Thoracic aorta (tissue), 2 donors: ENCODE results near the gene ELAVL2. TPM values are rescaled to one million over a fixed set of nuclear protein-coding genes. Genes with fewer than 3 reads are reported as not detected.

Source experiments
- ATAC-seq: fragments of 150-250 bp; one replicate; pipeline ENCODE4 v1.8.0; 2017; ENCODE audit warnings: low read depth; ENCODE audit not compliant: insufficient number of reproducible peaks, low FRiP score
- DNase-seq: peaks from one replicate; pipeline ENCODE4 v3.0.0-alpha.2; 2020; ENCODE audit warnings: low spot score
- H3K27ac ChIP-seq, 2 donors: fragments of 200-600 bp; sonication (generic); 1 replicate in 1 of 2; 2 replicates in 1 of 2; pipeline ENCODE4 v1.5.1; 2016; ENCODE audit warnings: mild to moderate bottlenecking in 2 of 2, moderate library complexity in 2 of 2
- H3K27me3 ChIP-seq: fragments of 200-600 bp; sonication (generic); replicated peaks from 2 replicates; pipeline ENCODE4 v1.6.0; 2016; ENCODE audit warnings: mild to moderate bottlenecking; ENCODE audit not compliant: insufficient read depth
- H3K36me3 ChIP-seq: fragments of 200-600 bp; sonication (generic); one replicate; pipeline ENCODE4 v1.5.1; 2016
- H3K4me1 ChIP-seq, 2 donors: fragments of 200-600 bp; sonication (generic); 1 replicate in 1 of 2; 2 replicates in 1 of 2; pipeline versions ENCODE4 v1.5.1 to v1.6.0; 2016; ENCODE audit warnings: low read depth in 2 of 2, mild to moderate bottlenecking in 1 of 2; ENCODE audit not compliant: control insufficient read depth in 1 of 2
- H3K4me3 ChIP-seq: fragments of 200-600 bp; sonication (generic); 2 replicates; pipeline ENCODE4 v1.5.1; 2016; ENCODE audit warnings: mild to moderate bottlenecking
- H3K9me3 ChIP-seq: fragments of 200-600 bp; sonication (generic); 2 replicates; pipeline ENCODE4 v1.5.1; 2016
- total RNA-seq, 2 donors: library from RNA; depleted of rRNA; stranded (reverse); fragments of >200 nt; gene quantifications; one replicate each; pipeline versions ENCODE4 v1.1.0 to v1.2.3, GENCODE V29; 2016
- TF ChIP-seq, protein P1 (sequence below): fragments of 200-600 bp; sonication (generic); IDR thresholded peaks from one replicate; pipeline ENCODE4 v1.5.1; 2019; ENCODE audit warnings: antibody characterized with exemption

The ELAVL2 gene
- total RNA-seq, 2 donors from 2014 or later = not detected

DNA sequence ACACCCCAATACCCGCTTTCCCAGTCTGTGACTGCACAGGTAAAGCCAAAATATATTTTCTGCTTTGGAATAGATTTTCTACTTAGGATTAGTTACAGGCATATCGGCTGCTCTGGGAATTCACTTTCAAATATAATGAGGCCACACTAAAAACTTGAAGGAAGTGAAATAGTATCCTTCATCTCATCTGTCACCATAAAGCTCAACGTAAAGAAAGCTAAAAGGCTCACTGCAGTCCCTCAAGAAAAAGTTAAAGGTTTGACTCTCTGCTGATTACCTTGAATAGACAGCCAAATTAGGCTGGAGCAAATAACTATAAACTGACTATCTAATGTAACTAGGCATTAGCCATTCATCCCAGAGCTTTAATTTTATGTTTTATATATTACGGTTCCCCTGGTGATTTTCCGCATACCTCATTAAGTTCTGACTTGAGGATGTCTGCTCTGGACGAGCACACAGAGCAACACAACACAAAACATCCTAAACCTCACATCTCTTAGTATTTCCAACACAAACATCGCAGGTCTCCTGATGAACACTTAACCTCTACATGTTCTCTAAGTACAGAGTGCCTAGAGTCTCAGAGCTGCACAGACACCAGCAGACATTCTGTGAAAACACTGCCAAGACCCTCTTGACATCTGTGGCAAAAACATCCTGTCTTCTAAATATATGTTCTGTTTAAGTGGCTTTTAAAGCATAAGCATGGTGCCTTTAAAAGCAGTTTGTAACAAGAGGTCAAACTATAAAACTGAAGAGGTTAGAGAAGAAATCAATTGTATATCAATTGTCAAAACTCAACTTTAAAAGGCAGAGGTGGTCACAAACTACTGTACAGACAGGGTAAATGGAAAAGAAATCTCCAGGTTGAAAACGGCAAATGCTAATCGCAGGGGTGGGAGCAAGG is 35.4 kb downstream of the ELAVL2 start:
- H3K9me3 ChIP-seq = no peaks in the 10 kb centered on the region
- H3K27ac ChIP-seq = no peak overlapping the region
- H3K4me3 ChIP-seq = no peak overlapping the region
- no peaks in the 10 kb centered on the region for H3K36me3 ChIP-seq
- no peaks in the 10 kb centered on the region for H3K27me3 ChIP-seq
- TF ChIP-seq, protein P1, sequence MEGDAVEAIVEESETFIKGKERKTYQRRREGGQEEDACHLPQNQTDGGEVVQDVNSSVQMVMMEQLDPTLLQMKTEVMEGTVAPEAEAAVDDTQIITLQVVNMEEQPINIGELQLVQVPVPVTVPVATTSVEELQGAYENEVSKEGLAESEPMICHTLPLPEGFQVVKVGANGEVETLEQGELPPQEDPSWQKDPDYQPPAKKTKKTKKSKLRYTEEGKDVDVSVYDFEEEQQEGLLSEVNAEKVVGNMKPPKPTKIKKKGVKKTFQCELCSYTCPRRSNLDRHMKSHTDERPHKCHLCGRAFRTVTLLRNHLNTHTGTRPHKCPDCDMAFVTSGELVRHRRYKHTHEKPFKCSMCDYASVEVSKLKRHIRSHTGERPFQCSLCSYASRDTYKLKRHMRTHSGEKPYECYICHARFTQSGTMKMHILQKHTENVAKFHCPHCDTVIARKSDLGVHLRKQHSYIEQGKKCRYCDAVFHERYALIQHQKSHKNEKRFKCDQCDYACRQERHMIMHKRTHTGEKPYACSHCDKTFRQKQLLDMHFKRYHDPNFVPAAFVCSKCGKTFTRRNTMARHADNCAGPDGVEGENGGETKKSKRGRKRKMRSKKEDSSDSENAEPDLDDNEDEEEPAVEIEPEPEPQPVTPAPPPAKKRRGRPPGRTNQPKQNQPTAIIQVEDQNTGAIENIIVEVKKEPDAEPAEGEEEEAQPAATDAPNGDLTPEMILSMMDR = no peak
- DNase-seq (no peak), ATAC-seq (no peak)
- H3K4me1 ChIP-seq = no peaks in the 10 kb centered on the region

- Histone ChIP-seq H3K4me3 (no peak overlapping the region), H3K27me3 (no peaks in the 10 kb centered on the region), H3K36me3 (no peaks in the 10 kb centered on the region), H3K4me1 (no peaks in the 10 kb centered on the region), H3K27ac (no peak overlapping the region), H3K9me3 (no peaks in the 10 kb centered on the region)
- ATAC-seq = no peak
- no peak for DNase-seq
- TF ChIP-seq, protein P1 = no peak
These were observed 36.3 kb downstream of the ELAVL2 start for GRCh38 chr9:23789529-23790254.

GRCh38 chr9:23784962-23785361 is 41.1 kb downstream of the ELAVL2 start:
- Histone ChIP-seq H3K27me3 (no peaks in the 10 kb centered on the region), H3K9me3 (no peaks in the 10 kb centered on the region), H3K27ac (no peak overlapping the region), H3K4me1 (no peaks in the 10 kb centered on the region), H3K4me3 (no peak overlapping the region), H3K36me3 (no peaks in the 10 kb centered on the region)
- no peak for DNase-seq
- no peak for ATAC-seq
- TF ChIP-seq, protein P1 = no peak

GRCh38 chr9:23783509-23783908 is 42.5 kb downstream of the ELAVL2 start:
- Histone ChIP-seq H3K27ac (no peak overlapping the region), H3K4me1 (no peaks in the 10 kb centered on the region), H3K9me3 (no peaks in the 10 kb centered on the region), H3K27me3 (no peaks in the 10 kb centered on the region), H3K36me3 (no peaks in the 10 kb centered on the region), H3K4me3 (no peak overlapping the region)
- ATAC-seq (no peak), DNase-seq (no peak)
- TF ChIP-seq, protein P1 = no peak

GRCh38 chr9:23779220-23779619 is 46.8 kb downstream of the ELAVL2 start:
- ATAC-seq = no peak

More at GRCh38 chr9:23779220-23779619, 46.8 kb downstream of the ELAVL2 start:
- H3K36me3 ChIP-seq = no peaks in the 10 kb centered on the region
- H3K4me3 ChIP-seq = no peak overlapping the region
- H3K27me3 ChIP-seq = no peaks in the 10 kb centered on the region
- TF ChIP-seq, protein P1 = no peak
- no peak overlapping the region for H3K27ac ChIP-seq
- no peaks in the 10 kb centered on the region for H3K9me3 ChIP-seq
- DNase-seq = no peak
- H3K4me1 ChIP-seq = no peaks in the 10 kb centered on the region
